ENCODE data around the gene THSD7B. TPM values are rescaled to one million over a fixed set of nuclear protein-coding genes. Genes with fewer than 3 reads are reported as not detected.

Gene THSD7B
- total and polyA plus RNA-seq, 9 of the 15 experiments (the other 6 are each of a cell fraction or from before 2014, with no cell fraction given) = not detected

DNA sequence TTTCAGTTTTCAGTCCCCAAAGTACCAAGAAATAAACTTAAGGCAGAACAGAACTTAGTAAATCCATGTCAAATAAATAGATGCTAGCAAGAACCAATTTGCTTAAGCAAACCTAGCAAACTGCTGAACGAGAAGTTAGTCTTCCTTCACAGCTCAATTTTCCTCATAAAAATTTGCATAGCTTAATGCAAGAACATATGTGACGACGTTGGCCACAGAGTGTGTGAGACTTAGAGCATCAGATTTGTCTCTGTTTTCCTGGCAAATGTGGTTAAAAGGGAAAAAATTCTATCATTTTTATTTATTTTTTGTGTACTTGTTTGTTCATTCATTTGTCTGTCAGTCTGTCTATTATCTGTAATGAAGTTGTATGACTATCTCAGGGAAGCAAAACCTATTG, 485.7 kb downstream of the THSD7B start (continued):
- TF ChIP-seq, protein P1, sequence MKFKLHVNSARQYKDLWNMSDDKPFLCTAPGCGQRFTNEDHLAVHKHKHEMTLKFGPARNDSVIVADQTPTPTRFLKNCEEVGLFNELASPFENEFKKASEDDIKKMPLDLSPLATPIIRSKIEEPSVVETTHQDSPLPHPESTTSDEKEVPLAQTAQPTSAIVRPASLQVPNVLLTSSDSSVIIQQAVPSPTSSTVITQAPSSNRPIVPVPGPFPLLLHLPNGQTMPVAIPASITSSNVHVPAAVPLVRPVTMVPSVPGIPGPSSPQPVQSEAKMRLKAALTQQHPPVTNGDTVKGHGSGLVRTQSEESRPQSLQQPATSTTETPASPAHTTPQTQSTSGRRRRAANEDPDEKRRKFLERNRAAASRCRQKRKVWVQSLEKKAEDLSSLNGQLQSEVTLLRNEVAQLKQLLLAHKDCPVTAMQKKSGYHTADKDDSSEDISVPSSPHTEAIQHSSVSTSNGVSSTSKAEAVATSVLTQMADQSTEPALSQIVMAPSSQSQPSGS (CRISPR knock-in tag; IDR thresholded peaks at IDR 0.05) = no peak
- no peak for TF ChIP-seq ZKSCAN1 (IDR thresholded peaks at IDR 0.05; ENCODE audit: low read depth, low read length)
- no peak for TF ChIP-seq BRCA1 (IDR thresholded peaks at IDR 0.05)
- no peak for TF ChIP-seq BRCA1 (CRISPR knock-in tag; IDR thresholded peaks at IDR 0.05)
- TF ChIP-seq TOE1 (IDR thresholded peaks at IDR 0.05; ENCODE audit: borderline replicate concordance) = no peak
- no peak for TF ChIP-seq TOE1 (CRISPR knock-in tag; IDR thresholded peaks at IDR 0.05; ENCODE audit: borderline replicate concordance, low read depth)
- no peak for TF ChIP-seq FOXM1 (IDR thresholded peaks at IDR 0.05; ENCODE audit: low read depth)
- TF ChIP-seq FOXM1 (CRISPR knock-in tag; IDR thresholded peaks at IDR 0.05; ENCODE audit: low read depth) = no peak
- no peak for TF ChIP-seq CSDE1 (IDR thresholded peaks at IDR 0.05)

DNA sequence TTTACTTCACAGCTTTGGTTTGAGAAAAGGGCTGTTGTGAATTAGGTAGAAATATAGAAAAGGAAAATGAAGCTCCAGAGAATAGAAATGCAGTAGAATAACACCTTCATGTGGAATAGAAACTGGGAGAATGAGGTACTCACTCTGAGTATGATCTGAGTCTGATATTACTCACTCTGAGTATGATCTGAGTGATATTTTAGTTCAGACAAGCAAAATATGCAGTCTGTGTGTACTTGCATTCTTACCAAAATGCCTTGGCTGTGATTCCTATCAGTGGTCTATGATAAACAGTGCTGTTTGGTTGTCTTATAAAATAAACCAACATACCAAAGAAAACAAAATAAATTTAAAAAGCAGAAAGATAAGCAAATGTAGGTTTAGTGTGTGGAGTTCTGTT, 487.6 kb downstream of the THSD7B start:
- H3K4me1 ChIP-seq (replicated peaks in 1 of 2; ENCODE audit: control insufficient read depth in 2 of 2, insufficient read depth in 2 of 2, low read length in 2 of 2) = no peaks in the 10 kb centered on the region
- 0 out of 2 replicates have a peak, but pooled peaks cover 2% of the 10 kb centered on the region for H3K9me3 ChIP-seq (replicated peaks; ENCODE audit: control insufficient read depth, insufficient read depth, low read depth, low read length)
- no peak overlapping the region for H3K4me3 ChIP-seq
- no peak overlapping the region for H3K4me2 ChIP-seq (ENCODE audit: insufficient read depth, low read length)
- H3K27ac ChIP-seq (ENCODE audit: extremely low read depth, low read depth, low read length) = no peak overlapping the region
- no peaks in the 10 kb centered on the region for H3K9me1 ChIP-seq (ENCODE audit: control insufficient read depth, insufficient read depth, low read length)
- intact Hi-C loops (cut with micrococcal nuclease) = no loop called here
- BruUV-seq (replicated peaks) = no TSS peak
- no peak overlapping the region for H2AFZ ChIP-seq (ENCODE audit: low read depth, low read length)
- no peaks in the 10 kb centered on the region for H3K79me2 ChIP-seq (ENCODE audit: control insufficient read depth, insufficient read depth, low read length)
- no peak for DNase-seq (ENCODE audit: extremely low read depth in 1 of 4, low spot score in 3 of 4)
- no peaks in the 10 kb centered on the region for H3K27me3 ChIP-seq (ENCODE audit: control insufficient read depth in 2 of 2, insufficient read depth in 2 of 2, low read length in 2 of 2)
- no peak for TF ChIP-seq FOSL1 (tag; conservative IDR thresholded peaks at IDR 0.05)
- POLR2A ChIA-PET = no interaction called here
- CTCF ChIA-PET (ENCODE audit: low intra/inter-chr PET ratio) = no interaction called here
- in situ Hi-C loops (cut with MboI) = no loop called here
- H3K9ac ChIP-seq (ENCODE audit: insufficient read depth in 1 of 2, low read depth in 2 of 2, low read length in 2 of 2) = no peak overlapping the region
- no peak for FAIRE-seq
- no peaks in the 10 kb centered on the region for H4K20me1 ChIP-seq (replicated peaks; ENCODE audit: control insufficient read depth, insufficient read depth, low read length)
- no peaks in the 10 kb centered on the region for H3K36me3 ChIP-seq (ENCODE audit: control insufficient read depth, insufficient read depth, low read length)
- no peak for ATAC-seq

All from K562 (cell line).